ENCODE results near the gene LRRC32. TPM values are rescaled to one million over a fixed set of nuclear protein-coding genes. Genes with fewer than 3 reads are reported as not detected.
A peak's percentile ranks its signal among the peaks of the same experiment; 100 is the strongest.

Gene LRRC32
- total and polyA plus RNA-seq, 9 of the 15 experiments (the other 6 are each of a cell fraction or from before 2014, with no cell fraction given) = 0.10 to 0.50 (median 0.19) TPM; not detected in 5

DNA sequence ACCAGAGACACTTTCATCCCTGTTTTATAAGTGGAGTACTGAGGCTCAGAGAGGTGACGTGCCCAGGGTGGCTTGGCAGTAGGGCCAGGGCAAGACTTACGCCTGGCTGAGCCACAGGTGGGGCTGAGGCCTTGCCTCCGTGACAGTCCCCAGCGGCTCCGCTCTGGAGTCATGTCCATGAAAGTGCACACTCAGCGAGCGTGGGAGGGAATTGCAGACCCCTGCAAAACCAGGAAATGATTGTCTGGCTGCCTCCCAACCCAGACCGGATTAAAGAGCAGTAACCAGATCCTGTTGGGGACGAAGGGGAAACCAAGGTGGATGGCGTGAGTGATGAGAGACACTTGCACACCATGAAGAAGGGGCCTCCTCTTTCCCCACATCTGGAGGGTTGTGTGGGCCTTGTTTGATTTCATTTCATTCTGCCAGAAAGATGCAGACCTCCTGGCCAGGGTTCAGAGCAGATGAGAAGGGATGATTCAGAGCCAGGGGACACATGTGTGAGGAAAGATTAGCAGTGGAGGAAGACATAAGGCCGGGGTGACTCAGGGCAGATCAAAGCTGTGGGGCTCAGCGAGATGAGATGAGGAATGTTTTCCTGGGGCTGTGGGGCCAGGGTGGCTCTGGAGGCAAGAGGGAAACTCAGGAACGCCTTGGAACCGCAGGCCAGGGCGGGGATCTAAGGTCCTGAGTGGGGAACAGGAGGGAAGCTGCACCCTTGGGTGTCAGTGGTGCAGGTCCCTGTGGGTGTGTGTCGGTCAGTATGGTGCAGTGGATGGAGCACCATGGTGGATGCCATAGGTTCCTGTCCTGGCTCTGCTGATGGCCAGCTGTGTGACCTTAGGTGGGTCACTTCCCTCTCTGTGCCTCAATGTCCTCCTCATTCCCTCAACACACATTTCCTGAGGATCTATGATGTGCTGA, 29.9 kb upstream of the LRRC32 start (continued):
- TF ChIP-seq, protein P1, sequence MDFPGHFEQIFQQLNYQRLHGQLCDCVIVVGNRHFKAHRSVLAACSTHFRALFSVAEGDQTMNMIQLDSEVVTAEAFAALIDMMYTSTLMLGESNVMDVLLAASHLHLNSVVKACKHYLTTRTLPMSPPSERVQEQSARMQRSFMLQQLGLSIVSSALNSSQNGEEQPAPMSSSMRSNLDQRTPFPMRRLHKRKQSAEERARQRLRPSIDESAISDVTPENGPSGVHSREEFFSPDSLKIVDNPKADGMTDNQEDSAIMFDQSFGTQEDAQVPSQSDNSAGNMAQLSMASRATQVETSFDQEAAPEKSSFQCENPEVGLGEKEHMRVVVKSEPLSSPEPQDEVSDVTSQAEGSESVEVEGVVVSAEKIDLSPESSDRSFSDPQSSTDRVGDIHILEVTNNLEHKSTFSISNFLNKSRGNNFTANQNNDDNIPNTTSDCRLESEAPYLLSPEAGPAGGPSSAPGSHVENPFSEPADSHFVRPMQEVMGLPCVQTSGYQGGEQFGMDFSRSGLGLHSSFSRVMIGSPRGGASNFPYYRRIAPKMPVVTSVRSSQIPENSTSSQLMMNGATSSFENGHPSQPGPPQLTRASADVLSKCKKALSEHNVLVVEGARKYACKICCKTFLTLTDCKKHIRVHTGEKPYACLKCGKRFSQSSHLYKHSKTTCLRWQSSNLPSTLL (IDR thresholded peaks at IDR 0.05) = peak; percentile 57; the same call in 1 of the 2 replicates
- TF ChIP-seq, protein P2, sequence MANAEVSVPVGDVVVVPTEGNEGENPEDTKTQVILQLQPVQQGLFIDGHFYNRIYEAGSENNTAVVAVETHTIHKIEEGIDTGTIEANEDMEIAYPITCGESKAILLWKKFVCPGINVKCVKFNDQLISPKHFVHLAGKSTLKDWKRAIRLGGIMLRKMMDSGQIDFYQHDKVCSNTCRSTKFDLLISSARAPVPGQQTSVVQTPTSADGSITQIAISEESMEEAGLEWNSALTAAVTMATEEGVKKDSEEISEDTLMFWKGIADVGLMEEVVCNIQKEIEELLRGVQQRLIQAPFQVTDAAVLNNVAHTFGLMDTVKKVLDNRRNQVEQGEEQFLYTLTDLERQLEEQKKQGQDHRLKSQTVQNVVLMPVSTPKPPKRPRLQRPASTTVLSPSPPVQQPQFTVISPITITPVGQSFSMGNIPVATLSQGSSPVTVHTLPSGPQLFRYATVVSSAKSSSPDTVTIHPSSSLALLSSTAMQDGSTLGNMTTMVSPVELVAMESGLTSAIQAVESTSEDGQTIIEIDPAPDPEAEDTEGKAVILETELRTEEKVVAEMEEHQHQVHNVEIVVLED (CRISPR knock-in tag; IDR thresholded peaks at IDR 0.05) = no peak
- TF ChIP-seq, protein P3, sequence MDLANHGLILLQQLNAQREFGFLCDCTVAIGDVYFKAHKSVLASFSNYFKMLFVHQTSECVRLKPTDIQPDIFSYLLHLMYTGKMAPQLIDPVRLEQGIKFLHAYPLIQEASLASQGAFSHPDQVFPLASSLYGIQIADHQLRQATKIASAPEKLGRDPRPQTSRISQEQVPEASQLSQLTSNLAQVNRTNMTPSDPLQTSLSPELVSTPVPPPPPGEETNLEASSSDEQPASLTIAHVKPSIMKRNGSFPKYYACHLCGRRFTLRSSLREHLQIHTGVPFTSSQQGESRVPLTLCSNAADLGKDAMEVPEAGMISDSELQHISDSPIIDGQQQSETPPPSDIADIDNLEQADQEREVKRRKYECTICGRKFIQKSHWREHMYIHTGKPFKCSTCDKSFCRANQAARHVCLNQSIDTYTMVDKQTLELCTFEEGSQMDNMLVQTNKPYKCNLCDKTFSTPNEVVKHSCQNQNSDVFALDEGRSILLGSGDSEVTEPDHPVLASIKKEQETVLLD (IDR thresholded peaks at IDR 0.05) = peak; percentile 83; the same call in 1 of the 2 replicates
- TF ChIP-seq ZFX (CRISPR knock-in tag; IDR thresholded peaks at IDR 0.05) (peak; percentile 77), FIP1L1 (IDR thresholded peaks at IDR 0.05; ENCODE audit: low read depth, low read length, poor library complexity, severe bottlenecking) (no peak), NEUROD1 (IDR thresholded peaks at IDR 0.05; ENCODE audit: borderline replicate concordance, low read depth, low read length, partially characterized antibody) (peak; percentile 85), HDAC2 (IDR thresholded peaks at IDR 0.05) (peak; percentile 96), ZNF23 (CRISPR knock-in tag; IDR thresholded peaks at IDR 0.05) (no peak), MED1 (CRISPR knock-in tag; IDR thresholded peaks at IDR 0.05; ENCODE audit: borderline replicate concordance) (no peak), PHF8 (IDR thresholded peaks at IDR 0.05; ENCODE audit: borderline replicate concordance, low read length) (peak; percentile 37; the same call in 1 of the 2 replicates), ZNF764 (CRISPR knock-in tag; IDR thresholded peaks at IDR 0.05; ENCODE audit: low read depth) (no peak)
- TF ChIP-seq, protein P4, sequence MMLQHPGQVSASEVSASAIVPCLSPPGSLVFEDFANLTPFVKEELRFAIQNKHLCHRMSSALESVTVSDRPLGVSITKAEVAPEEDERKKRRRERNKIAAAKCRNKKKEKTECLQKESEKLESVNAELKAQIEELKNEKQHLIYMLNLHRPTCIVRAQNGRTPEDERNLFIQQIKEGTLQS (IDR thresholded peaks at IDR 0.05) = peak; percentile 98
- TF ChIP-seq, protein P4 (CRISPR knock-in tag; conservative IDR thresholded peaks at IDR 0.05) = peak; percentile 96
